Gastroesophageal sphincter (tissue), 4 donors: ENCODE measurements around the gene CENPF. TPM values are rescaled to one million over a fixed set of nuclear protein-coding genes. Genes with fewer than 3 reads are reported as not detected.

Source experiments
- ATAC-seq: fragments of 150-250 bp; one replicate; pipeline ENCODE4 v1.9.1; 2016; ENCODE audit warnings: mild to moderate bottlenecking, moderate library complexity
- H3K27ac ChIP-seq, 4 donors: fragments of 200-600 bp; sonication (generic) in 3 of 4; 1 replicate in 3 of 4; 2 replicates in 1 of 4; pipeline ENCODE4 v1.5.1; 2016 to 2019
- H3K27me3 ChIP-seq: fragments of 200-600 bp; sonication (generic); one replicate; pipeline ENCODE4 v1.5.1; 2019
- H3K36me3 ChIP-seq, 2 donors: fragments of 200-600 bp; sonication (generic); one replicate each; pipeline ENCODE4 v1.5.1; 2019; ENCODE audit warnings: control low read depth in 1 of 2
- H3K4me1 ChIP-seq, 3 donors: fragments of 200-600 bp; sonication (generic); 1 replicate in 2 of 3; 2 replicates in 1 of 3; pipeline ENCODE4 v1.5.1; 2016 to 2019; ENCODE audit warnings: control low read depth in 2 of 3
- H3K4me3 ChIP-seq, 2 donors: fragments of 200-600 bp; sonication (generic); one replicate each; pipeline ENCODE4 v1.5.1; 2019; ENCODE audit warnings: mild to moderate bottlenecking in 1 of 2, moderate library complexity in 1 of 2
- H3K9me3 ChIP-seq, 3 donors: fragments of 200-600 bp; sonication (generic); one replicate each; pipeline ENCODE4 v1.5.1; 2017 to 2019; ENCODE audit warnings: control low read depth in 2 of 3
- CTCF ChIP-seq, 4 experiments: fragments of 200-600 bp in 2 of 4; fragments of 450-650 bp in 2 of 4; sonication (generic) in 1 of 4; IDR thresholded peaks; one replicate each; pipeline ENCODE4 v1.5.1; 2017 to 2019; ENCODE audit warnings: antibody characterized with exemption in 4 of 4, mild to moderate bottlenecking in 2 of 4, moderate library complexity in 2 of 4
- EP300 ChIP-seq: sonication (generic); formaldehyde crosslinking; IDR thresholded peaks from one replicate; pipeline ENCODE4 v1.6.1; 2017; ENCODE audit warnings: antibody characterized with exemption, mild to moderate bottlenecking
- POLR2A ChIP-seq, 2 donors: fragments of 450-650 bp; IDR thresholded peaks; one replicate each; pipeline ENCODE4 v1.6.1; 2017; ENCODE audit warnings: antibody characterized with exemption in 2 of 2, mild to moderate bottlenecking in 2 of 2, moderate library complexity in 1 of 2
- POLR2AphosphoS5 ChIP-seq: sonication (generic); formaldehyde crosslinking; IDR thresholded peaks from one replicate; pipeline ENCODE4 v1.6.1; 2017; ENCODE audit warnings: antibody characterized with exemption
- WGBS, 2 donors: methylation state at CpG; one replicate each; pipeline ENCODE4 v1.1.5; 2018; ENCODE audit warnings: low coverage in 1 of 2; 5-methylcytosine and 5-hydroxymethylcytosine counted together
- total RNA-seq, 4 donors: library from RNA; depleted of rRNA; stranded (reverse); fragments of >200 nt; gene quantifications; one replicate each; pipeline ENCODE4 v1.1.0, GENCODE V29; 2016

The CENPF gene
- total RNA-seq, 4 donors from 2014 or later: 0.31 to 18.4 (median 0.66) TPM

DNA sequence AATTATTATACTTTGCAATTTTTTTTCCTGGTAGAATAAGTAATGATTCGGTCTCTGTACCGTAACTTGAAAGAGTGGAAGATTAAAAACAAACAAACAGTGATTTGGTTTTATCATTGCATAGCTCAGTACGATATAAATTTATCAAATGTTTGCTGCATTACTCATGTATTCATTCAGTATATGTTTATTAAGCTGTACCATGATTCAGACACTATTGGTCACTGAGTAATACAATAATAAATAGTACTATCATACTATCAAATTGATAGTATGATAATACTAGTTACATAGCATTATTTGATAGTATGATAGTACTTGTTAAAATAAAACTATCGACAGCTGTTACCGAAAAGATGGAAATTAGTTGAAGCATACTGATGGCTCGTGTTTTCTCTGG, 12.1 kb downstream of the CENPF start:
- ATAC-seq: no peak
- no peak for TF ChIP-seq EP300
- TF ChIP-seq POLR2AphosphoS5: no peak
- no peak for TF ChIP-seq CTCF (IDR thresholded peaks at IDR 0.05)
- no peak for TF ChIP-seq POLR2A (IDR thresholded peaks at IDR 0.05)
- no peaks in the 10 kb centered on the region for H3K4me1 ChIP-seq

GRCh38 chr1:214615871-214616270, 12.9 kb downstream of the CENPF start:
- Histone ChIP-seq H3K36me3 (no peaks in the 10 kb centered on the region), H3K4me3 (no peak overlapping the region), H3K27ac (no peak overlapping the region), H3K4me1 (no peaks in the 10 kb centered on the region), H3K9me3 (no peaks in the 10 kb centered on the region), H3K27me3 (no peaks in the 10 kb centered on the region)
- no peak for TF ChIP-seq EP300
- TF ChIP-seq CTCF (IDR thresholded peaks at IDR 0.05): no peak
- no peak for TF ChIP-seq POLR2A (IDR thresholded peaks at IDR 0.05)
- TF ChIP-seq POLR2AphosphoS5: no peak
- no peak for ATAC-seq
- WGBS, 2 donors: 50 to 71% methylated on average over 3 of the region's 3 CpGs

More for the DNA sequence above, 12.1 kb downstream of the CENPF start:
- H3K27me3 ChIP-seq: no peaks in the 10 kb centered on the region
- no peaks in the 10 kb centered on the region for H3K36me3 ChIP-seq
- no peak overlapping the region for H3K27ac ChIP-seq
- H3K9me3 ChIP-seq: no peaks in the 10 kb centered on the region
- H3K4me3 ChIP-seq: no peak overlapping the region
- 86 to 94% methylated on average over 6 of the region's 6 CpGs for WGBS, 2 donors

- no peak for TF ChIP-seq EP300
- no peak for TF ChIP-seq CTCF (IDR thresholded peaks at IDR 0.05)
- no peaks in the 10 kb centered on the region for H3K36me3 ChIP-seq
- no peak overlapping the region for H3K4me3 ChIP-seq
- WGBS, 2 donors: 87 to 100% methylated on average over 2 to 4 of the region's 4 CpGs
- no peaks in the 10 kb centered on the region for H3K27me3 ChIP-seq
- no peaks in the 10 kb centered on the region for H3K9me3 ChIP-seq
- no peaks in the 10 kb centered on the region for H3K4me1 ChIP-seq
- H3K27ac ChIP-seq: no peak overlapping the region
- ATAC-seq: no peak
These were observed 14.3 kb downstream of the CENPF start for GRCh38 chr1:214617246-214617645.

DNA sequence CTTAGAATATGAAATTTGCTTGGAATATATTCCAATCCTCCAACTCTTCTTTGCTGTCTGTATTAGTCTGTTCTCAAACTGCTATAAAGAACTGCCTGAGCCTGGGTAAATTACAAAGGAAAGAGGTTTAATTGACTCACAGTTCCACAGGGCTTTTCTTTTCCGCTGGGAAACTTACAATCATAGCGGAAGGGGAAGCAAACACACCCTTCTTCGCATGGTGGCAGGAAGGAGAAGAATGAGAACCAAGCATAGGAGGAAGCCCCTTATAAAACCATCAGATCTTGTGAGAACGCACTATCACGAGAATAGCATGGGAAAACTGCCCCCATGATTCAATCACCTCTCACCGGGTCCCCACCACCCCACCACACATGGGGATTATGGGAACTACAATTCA, 14.8 kb downstream of the CENPF start:
- H3K4me1 ChIP-seq: no peaks in the 10 kb centered on the region
- no peaks in the 10 kb centered on the region for H3K36me3 ChIP-seq
- no peak overlapping the region for H3K4me3 ChIP-seq
- ATAC-seq: no peak
- WGBS, 2 donors: 83 to 87% methylated on average over 3 to 6 of the region's 6 CpGs
- no peak for TF ChIP-seq EP300
- no peak for TF ChIP-seq POLR2AphosphoS5
- no peak for TF ChIP-seq POLR2A (IDR thresholded peaks at IDR 0.05)
- no peak for TF ChIP-seq CTCF (IDR thresholded peaks at IDR 0.05)
- H3K9me3 ChIP-seq: no peaks in the 10 kb centered on the region
- no peaks in the 10 kb centered on the region for H3K27me3 ChIP-seq
- H3K27ac ChIP-seq: no peak overlapping the region

GRCh38 chr1:214621236-214621635, 18.2 kb downstream of the CENPF start:
- no peak for ATAC-seq
- no peak for TF ChIP-seq POLR2A (IDR thresholded peaks at IDR 0.05)
- no peak for TF ChIP-seq EP300
- no peak for TF ChIP-seq CTCF (IDR thresholded peaks at IDR 0.05)
- Histone ChIP-seq H3K27ac (no peak overlapping the region), H3K9me3 (no peaks in the 10 kb centered on the region), H3K27me3 (no peaks in the 10 kb centered on the region), H3K4me1 (no peaks in the 10 kb centered on the region), H3K4me3 (no peak overlapping the region), H3K36me3 (no peaks in the 10 kb centered on the region)
- 100% methylated on average over 1 to 2 of the region's 2 CpGs for WGBS, 2 donors
